Vagina (tissue), 2 donors: Measurements from ENCODE around the gene MTRF1.

Source experiments
- CTCF ChIP-seq, 3 experiments: fragments of 450-650 bp in 2 of 3; fragments of 200-600 bp in 1 of 3; sonication (generic) in 1 of 3; IDR thresholded peaks; one replicate each; pipeline ENCODE4 v1.5.1; 2017 to 2019; ENCODE audit warnings: antibody characterized with exemption in 3 of 3, mild to moderate bottlenecking in 2 of 3, moderate library complexity in 2 of 3
- POLR2A ChIP-seq, 2 donors: fragments of 450-650 bp; IDR thresholded peaks; one replicate each; pipeline ENCODE4 v1.6.1; 2017; ENCODE audit warnings: antibody characterized with exemption in 2 of 2, mild to moderate bottlenecking in 2 of 2, moderate library complexity in 2 of 2
- POLR2AphosphoS5 ChIP-seq, 2 donors: sonication (generic); formaldehyde crosslinking; IDR thresholded peaks; one replicate each; pipeline ENCODE4 v1.9.0; 2017; ENCODE audit warnings: antibody characterized with exemption in 2 of 2, mild to moderate bottlenecking in 2 of 2, low read depth in 1 of 2; ENCODE audit not compliant: insufficient read depth in 1 of 2

GRCh38 chr13:41196011-41196410, 67.4 kb downstream of the MTRF1 start:
- TF ChIP-seq CTCF (IDR thresholded peaks at IDR 0.05) (no peak), POLR2AphosphoS5 (IDR thresholded peaks at IDR 0.05; ENCODE audit: insufficient read depth in 1 of 2, low read depth in 1 of 2) (no peak), POLR2A (IDR thresholded peaks at IDR 0.05) (no peak)
